ENCODE data around the gene UTP15. TPM values are rescaled to one million over a fixed set of nuclear protein-coding genes. Genes with fewer than 3 reads are reported as not detected.

UTP15 gene
- total RNA-seq, 1 donor from 2014 or later: 22.7 TPM

DNA sequence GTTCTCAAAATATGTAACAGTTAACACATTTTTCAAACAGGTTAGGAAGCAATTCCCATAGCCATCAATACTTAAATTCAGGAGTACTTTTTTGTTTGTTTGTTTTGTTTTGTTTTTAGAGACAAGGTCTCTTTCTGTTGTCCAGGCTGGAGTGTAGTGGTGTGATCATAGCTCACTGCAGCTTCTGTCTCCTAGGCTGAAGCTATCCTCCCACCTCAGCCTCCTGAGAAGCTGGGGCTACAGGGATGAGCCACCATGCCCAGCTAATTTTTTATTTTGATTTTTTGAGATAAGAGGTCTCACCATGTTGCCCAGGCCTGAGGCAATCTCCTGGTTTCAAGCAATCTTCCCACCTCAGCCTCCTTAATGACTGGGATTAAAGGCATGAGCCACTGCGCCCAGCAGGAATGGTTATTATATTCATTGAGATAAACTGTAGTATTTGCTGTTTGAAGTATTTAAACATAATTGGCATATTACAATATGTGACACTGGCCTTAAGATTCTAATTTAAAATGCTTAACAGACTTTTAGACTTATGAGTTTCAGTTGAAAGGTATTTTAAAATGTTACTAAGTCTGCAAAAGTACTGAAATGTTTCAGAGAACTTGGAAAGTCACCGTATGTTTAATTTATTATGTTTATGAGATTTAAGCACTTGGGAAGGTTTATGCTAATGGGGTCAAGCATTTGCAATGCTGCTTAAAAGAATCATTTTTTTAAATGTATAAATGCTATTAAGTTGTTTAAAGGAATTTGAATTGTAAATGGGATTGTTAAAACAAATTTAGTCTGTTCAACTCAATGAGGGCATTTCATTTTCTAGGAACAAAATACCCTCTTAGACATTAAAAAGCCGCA is 17.0 kb downstream of the UTP15 start:
- Mint-ChIP-seq H3K9me3 (no peaks in the 10 kb centered on the region), H3K4me1 (ENCODE audit: unreplicated experiment) (no peaks in the 10 kb centered on the region), H3K36me3 (peaks cover 14% of the 10 kb centered on the region)

GRCh38 chr5:73587923-73588322 is 22.4 kb downstream of the UTP15 start:
- H3K9me3 Mint-ChIP-seq: no peaks in the 10 kb centered on the region
- TF ChIP-seq, protein P1, sequence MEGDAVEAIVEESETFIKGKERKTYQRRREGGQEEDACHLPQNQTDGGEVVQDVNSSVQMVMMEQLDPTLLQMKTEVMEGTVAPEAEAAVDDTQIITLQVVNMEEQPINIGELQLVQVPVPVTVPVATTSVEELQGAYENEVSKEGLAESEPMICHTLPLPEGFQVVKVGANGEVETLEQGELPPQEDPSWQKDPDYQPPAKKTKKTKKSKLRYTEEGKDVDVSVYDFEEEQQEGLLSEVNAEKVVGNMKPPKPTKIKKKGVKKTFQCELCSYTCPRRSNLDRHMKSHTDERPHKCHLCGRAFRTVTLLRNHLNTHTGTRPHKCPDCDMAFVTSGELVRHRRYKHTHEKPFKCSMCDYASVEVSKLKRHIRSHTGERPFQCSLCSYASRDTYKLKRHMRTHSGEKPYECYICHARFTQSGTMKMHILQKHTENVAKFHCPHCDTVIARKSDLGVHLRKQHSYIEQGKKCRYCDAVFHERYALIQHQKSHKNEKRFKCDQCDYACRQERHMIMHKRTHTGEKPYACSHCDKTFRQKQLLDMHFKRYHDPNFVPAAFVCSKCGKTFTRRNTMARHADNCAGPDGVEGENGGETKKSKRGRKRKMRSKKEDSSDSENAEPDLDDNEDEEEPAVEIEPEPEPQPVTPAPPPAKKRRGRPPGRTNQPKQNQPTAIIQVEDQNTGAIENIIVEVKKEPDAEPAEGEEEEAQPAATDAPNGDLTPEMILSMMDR (conservative IDR thresholded peaks at IDR 0.05): no peak
- DNase-seq (ENCODE audit: extremely low spot score, unreplicated experiment): no peak
- H3K36me3 Mint-ChIP-seq: no peaks in the 10 kb centered on the region
- no peaks in the 10 kb centered on the region for H3K27me3 Mint-ChIP-seq
- no peaks in the 10 kb centered on the region for H3K4me1 Mint-ChIP-seq (ENCODE audit: unreplicated experiment)
- no peak overlapping the region for H3K4me3 Mint-ChIP-seq
- H3K27ac Mint-ChIP-seq: no peak overlapping the region

More for the DNA sequence above, 17.0 kb downstream of the UTP15 start:
- no peaks in the 10 kb centered on the region for H3K27me3 Mint-ChIP-seq
- H3K4me3 Mint-ChIP-seq: no peak overlapping the region
- no peak overlapping the region for H3K27ac Mint-ChIP-seq
- no peak for DNase-seq (ENCODE audit: extremely low spot score, unreplicated experiment)
- TF ChIP-seq, protein P1 (conservative IDR thresholded peaks at IDR 0.05): no peak

GRCh38 chr5:73591102-73591695 is 25.7 kb downstream of the UTP15 start:
- Mint-ChIP-seq H3K4me3 (no peak overlapping the region), H3K36me3 (no peaks in the 10 kb centered on the region), H3K27me3 (no peaks in the 10 kb centered on the region), H3K27ac (no peak overlapping the region), H3K9me3 (no peaks in the 10 kb centered on the region), H3K4me1 (ENCODE audit: unreplicated experiment) (no peaks in the 10 kb centered on the region)
- TF ChIP-seq, protein P1 (conservative IDR thresholded peaks at IDR 0.05): peak; percentile 94
- no peak for DNase-seq (ENCODE audit: extremely low spot score, unreplicated experiment)

- Mint-ChIP-seq H3K27ac (peak overlapping the region; percentile 1), H3K9me3 (no peaks in the 10 kb centered on the region), H3K36me3 (no peaks in the 10 kb centered on the region), H3K27me3 (no peaks in the 10 kb centered on the region), H3K4me1 (ENCODE audit: unreplicated experiment) (no peaks in the 10 kb centered on the region), H3K4me3 (no peak overlapping the region)
- DNase-seq (ENCODE audit: extremely low spot score, unreplicated experiment): no peak
- TF ChIP-seq, protein P1 (conservative IDR thresholded peaks at IDR 0.05): no peak
These were observed 26.4 kb downstream of the UTP15 start for GRCh38 chr5:73591698-73592501.

DNA sequence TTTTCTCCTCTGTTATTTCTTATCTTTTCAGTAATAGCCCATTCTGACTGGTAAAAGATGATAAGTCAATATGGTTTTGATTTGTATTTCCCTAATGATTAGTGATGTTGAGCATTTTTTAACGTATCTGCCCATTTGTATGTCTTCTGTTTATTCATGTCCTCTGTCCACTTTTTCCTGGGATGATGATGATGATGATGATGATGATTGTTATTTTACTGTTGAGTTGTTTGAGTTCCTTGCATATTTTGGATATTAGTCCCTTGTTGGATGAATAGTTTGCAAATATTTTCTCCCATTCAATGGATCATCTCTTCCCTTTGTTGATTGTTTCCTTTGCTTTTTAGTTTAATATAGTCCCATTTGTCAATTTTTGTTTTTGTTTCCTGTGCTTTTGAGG is 27.0 kb downstream of the UTP15 start:
- no peaks in the 10 kb centered on the region for H3K9me3 Mint-ChIP-seq
- H3K36me3 Mint-ChIP-seq: no peaks in the 10 kb centered on the region
- no peaks in the 10 kb centered on the region for H3K27me3 Mint-ChIP-seq

More for the DNA sequence above, 27.0 kb downstream of the UTP15 start:
- TF ChIP-seq, protein P1 (conservative IDR thresholded peaks at IDR 0.05): no peak
- H3K4me1 Mint-ChIP-seq (ENCODE audit: unreplicated experiment): no peaks in the 10 kb centered on the region
- H3K27ac Mint-ChIP-seq: no peak overlapping the region
- H3K4me3 Mint-ChIP-seq: no peak overlapping the region
- DNase-seq (ENCODE audit: extremely low spot score, unreplicated experiment): no peak

All from type B pancreatic cell (in vitro differentiated cells).